Thymus (tissue), 11 donors: ENCODE measurements around the gene HRH2. TPM values are rescaled to one million over a fixed set of nuclear protein-coding genes. Genes with fewer than 3 reads are reported as not detected.
"Not testable (repeated sequence)": the region's sequence is repeated elsewhere in the genome, so short reads cannot be mapped to it uniquely, and the experiment has no call there.

Experiments used
- DNase-seq, 9 donors: peaks; one replicate each; pipeline ENCODE4 v3.0.0-alpha.2; 2013; ENCODE audit warnings: low spot score in 9 of 9, low read depth in 6 of 9, missing footprints in 1 of 9
- H3K27ac ChIP-seq, 2 donors: one replicate each; pipeline ENCODE4 v1.5.1; 2013; ENCODE audit warnings: control low read depth in 1 of 2, low read depth in 1 of 2, low read length in 1 of 2, mild to moderate bottlenecking in 1 of 2, moderate library complexity in 1 of 2
- H3K27me3 ChIP-seq, 2 donors: one replicate each; pipeline ENCODE4 v1.5.1; 2013; ENCODE audit warnings: low read length in 1 of 2; ENCODE audit not compliant: control insufficient read depth in 2 of 2, insufficient read depth in 1 of 2
- H3K36me3 ChIP-seq, 2 donors: one replicate each; pipeline ENCODE4 v1.5.1; 2013; ENCODE audit warnings: low read length in 1 of 2, mild to moderate bottlenecking in 1 of 2, moderate library complexity in 1 of 2; ENCODE audit not compliant: control insufficient read depth in 2 of 2, insufficient read depth in 2 of 2
- H3K4me1 ChIP-seq, 2 donors: one replicate each; pipeline ENCODE4 v1.5.1; 2013; ENCODE audit warnings: low read length in 2 of 2; ENCODE audit not compliant: control insufficient read depth in 2 of 2, insufficient read depth in 2 of 2
- H3K4me3 ChIP-seq, 2 donors: one replicate each; pipeline ENCODE4 v1.5.1; 2013; ENCODE audit warnings: low read length in 2 of 2, control low read depth in 1 of 2, mild to moderate bottlenecking in 1 of 2
- H3K9me3 ChIP-seq, 2 donors: one replicate each; pipeline ENCODE4 v1.5.1; 2013; ENCODE audit warnings: low read length in 1 of 2, mild to moderate bottlenecking in 1 of 2; ENCODE audit not compliant: control insufficient read depth in 2 of 2, insufficient read depth in 1 of 2
- WGBS: extraction: QIAGEN DNeasy Blood & Tissue Kit; methylation state at CpG from one replicate; pipeline ENCODE4 v1.1.7; 2013; 5-methylcytosine and 5-hydroxymethylcytosine counted together
- polyA plus RNA-seq: library from polyadenylated mRNA; stranded (reverse); fragments of 200-250 nt; gene quantifications from one replicate; pipeline ENCODE4 v1.2.3, GENCODE V29; 2013
- total RNA-seq: library from RNA; stranded (reverse); fragments of 120-200 nt; gene quantifications from one replicate; pipeline ENCODE4 v1.2.4, GENCODE V29; 2013
- donor health status: healthy.

Gene HRH2
- total and polyA plus RNA-seq, 2 donors: 4.2 to 5.2 TPM

GRCh38 chr5:175717837-175718236, 60.0 kb downstream of the HRH2 start:
- WGBS: 98% methylated on average over 3 of the region's 3 CpGs
- Histone ChIP-seq H3K4me1 (no peaks in the 10 kb centered on the region), H3K36me3 (no peaks in the 10 kb centered on the region), H3K27me3 (no peaks in the 10 kb centered on the region), H3K27ac (no peak overlapping the region), H3K4me3 (no peak overlapping the region), H3K9me3 (peaks cover 0 to 12% of the 10 kb centered on the region in 2 donors)
- no peak for DNase-seq

GRCh38 chr5:175718401-175719108, 60.7 kb downstream of the HRH2 start:
- no peak overlapping the region for H3K4me3 ChIP-seq
- peaks cover 0 to 12% of the 10 kb centered on the region in 2 donors for H3K9me3 ChIP-seq
- 43% methylated on average over 8 of the region's 8 CpGs for WGBS
- H3K27ac ChIP-seq: no peak overlapping the region
- H3K4me1 ChIP-seq: no peaks in the 10 kb centered on the region
- peak; percentile 43 to 85 (median 71) for DNase-seq
- no peaks in the 10 kb centered on the region for H3K36me3 ChIP-seq
- no peaks in the 10 kb centered on the region for H3K27me3 ChIP-seq

- H3K4me3 ChIP-seq, H3K27ac ChIP-seq, H3K36me3 ChIP-seq, H3K27me3 ChIP-seq, H3K4me1 ChIP-seq, DNase-seq, H3K9me3 ChIP-seq: not testable (repeated sequence)
- WGBS: 95% methylated on average over 8 of the region's 8 CpGs
These were observed 61.2 kb downstream of the HRH2 start for GRCh38 chr5:175719109-175719432.

- H3K4me3 ChIP-seq: no peak overlapping the region
- H3K27me3 ChIP-seq: peaks cover 0 to 21% of the 10 kb centered on the region in 2 donors
- H3K36me3 ChIP-seq: no peaks in the 10 kb centered on the region
- H3K9me3 ChIP-seq: no peaks in the 10 kb centered on the region
- no peak for DNase-seq
- WGBS: 59% methylated on average over 15 of the region's 15 CpGs
- peaks cover 0 to 2% of the 10 kb centered on the region in 2 donors for H3K4me1 ChIP-seq
- no peak overlapping the region for H3K27ac ChIP-seq
These were observed 66.7 kb downstream of the HRH2 start for GRCh38 chr5:175724314-175725275.

- no peak for DNase-seq
- Histone ChIP-seq H3K9me3 (peaks cover 0 to 1% of the 10 kb centered on the region in 2 donors), H3K36me3 (no peaks in the 10 kb centered on the region), H3K4me1 (peaks cover 0 to 4% of the 10 kb centered on the region in 2 donors), H3K27me3 (peaks cover 0 to 31% of the 10 kb centered on the region in 2 donors), H3K4me3 (no peak overlapping the region), H3K27ac (no peak overlapping the region)
- WGBS: 90% methylated on average over 12 of the region's 12 CpGs
These were observed 70.4 kb downstream of the HRH2 start for GRCh38 chr5:175728316-175728715.

GRCh38 chr5:175728885-175729828, 71.3 kb downstream of the HRH2 start:
- H3K4me3 ChIP-seq: no peak overlapping the region
- H3K27ac ChIP-seq: no peak overlapping the region
- 35% methylated on average over 33 of the region's 33 CpGs for WGBS
- H3K36me3 ChIP-seq: no peaks in the 10 kb centered on the region
- peaks cover 0 to 4% of the 10 kb centered on the region in 2 donors for H3K4me1 ChIP-seq
- H3K27me3 ChIP-seq: peaks cover 0 to 32% of the 10 kb centered on the region in 2 donors
- peak in 2 of 9 donors; percentile 0 to 4 for DNase-seq
- peaks cover 0 to 1% of the 10 kb centered on the region in 2 donors for H3K9me3 ChIP-seq

GRCh38 chr5:175729829-175730277, 72.0 kb downstream of the HRH2 start:
- Histone ChIP-seq H3K4me3 (no peak overlapping the region), H3K27me3 (peaks cover 0 to 32% of the 10 kb centered on the region in 2 donors), H3K27ac (no peak overlapping the region), H3K9me3 (peaks cover 0 to 1% of the 10 kb centered on the region in 2 donors), H3K36me3 (no peaks in the 10 kb centered on the region), H3K4me1 (peaks cover 0 to 4% of the 10 kb centered on the region in 2 donors)
- 11% methylated on average over 9 of the region's 9 CpGs for WGBS
- DNase-seq: peak; percentile 64 to 90 (median 79)

GRCh38 chr5:175731172-175731571, 73.3 kb downstream of the HRH2 start:
- Histone ChIP-seq H3K27me3 (peaks cover 0 to 32% of the 10 kb centered on the region in 2 donors), H3K36me3 (no peaks in the 10 kb centered on the region), H3K27ac (no peak overlapping the region), H3K9me3 (peaks cover 0 to 1% of the 10 kb centered on the region in 2 donors), H3K4me3 (no peak overlapping the region), H3K4me1 (peaks cover 0 to 4% of the 10 kb centered on the region in 2 donors)
- WGBS: 92% methylated on average over 3 of the region's 3 CpGs
- no peak for DNase-seq
